Tibial nerve (tissue), 4 donors: ENCODE results near the gene ZNF772. TPM values are rescaled to one million over a fixed set of nuclear protein-coding genes. Genes with fewer than 3 reads are reported as not detected.
A peak's percentile ranks its signal among the peaks of the same experiment; 100 is the strongest.

ENCODE experiments used
- DNase-seq, 2 donors: peaks; one replicate each; pipeline ENCODE4 v3.0.0-alpha.2; 2019; ENCODE audit warnings: low spot score in 2 of 2
- H3K27ac ChIP-seq, 4 donors: fragments of 200-600 bp; sonication (generic) in 3 of 4; one replicate each; pipeline ENCODE4 v1.5.1; 2017 to 2019; ENCODE audit warnings: mild to moderate bottlenecking in 1 of 4
- H3K27me3 ChIP-seq, 2 donors: fragments of 200-600 bp; sonication (generic) in 1 of 2; one replicate each; pipeline versions ENCODE4 v1.5.1 to v1.6.0; 2017 to 2019
- H3K36me3 ChIP-seq, 3 donors: fragments of 200-600 bp; sonication (generic); one replicate each; pipeline ENCODE4 v1.5.1; 2018 to 2019
- H3K4me1 ChIP-seq, 4 donors: fragments of 200-600 bp; sonication (generic) in 3 of 4; one replicate each; pipeline ENCODE4 v1.5.1; 2017 to 2019
- H3K4me3 ChIP-seq, 4 donors: fragments of 200-600 bp; sonication (generic) in 3 of 4; one replicate each; pipeline ENCODE4 v1.5.1; 2017 to 2019; ENCODE audit warnings: mild to moderate bottlenecking in 1 of 4, moderate library complexity in 1 of 4
- H3K9me3 ChIP-seq, 4 donors: fragments of 200-600 bp; sonication (generic) in 3 of 4; one replicate each; pipeline ENCODE4 v1.5.1; 2017 to 2019
- CTCF ChIP-seq, 5 experiments: fragments of 200-600 bp in 3 of 5; fragments of 450-650 bp in 2 of 5; sonication (generic) in 3 of 5; IDR thresholded peaks; one replicate each; pipeline ENCODE4 v1.5.1; 2016 to 2019; ENCODE audit warnings: antibody characterized with exemption in 5 of 5, mild to moderate bottlenecking in 3 of 5, moderate library complexity in 2 of 5
- EP300 ChIP-seq, 2 donors: sonication (generic); formaldehyde crosslinking; IDR thresholded peaks; one replicate each; pipeline ENCODE4 v1.6.1; 2017; ENCODE audit warnings: antibody characterized with exemption in 2 of 2, mild to moderate bottlenecking in 1 of 2
- POLR2A ChIP-seq, 2 donors: fragments of 450-650 bp; IDR thresholded peaks; one replicate each; pipeline ENCODE4 v1.6.1; 2017; ENCODE audit warnings: antibody characterized with exemption in 2 of 2, mild to moderate bottlenecking in 2 of 2, moderate library complexity in 2 of 2
- WGBS, 2 donors: methylation state at CpG; one replicate each; pipeline ENCODE4 v1.1.5; 2018; 5-methylcytosine and 5-hydroxymethylcytosine counted together
- small RNA-seq: library from RNA; depleted of rRNA; stranded (forward); fragments of <200 nt; gene quantifications from one replicate; pipeline ENCODE3, GENCODE V24; 2016
- total RNA-seq, 4 donors: library from RNA; depleted of rRNA; stranded (reverse); fragments of >200 nt; gene quantifications; one replicate each; pipeline ENCODE4 v1.1.0, GENCODE V29; 2016

The ZNF772 gene
- total RNA-seq, 4 donors from 2014 or later = 9.3 to 19.2 (median 13.6) TPM

DNA sequence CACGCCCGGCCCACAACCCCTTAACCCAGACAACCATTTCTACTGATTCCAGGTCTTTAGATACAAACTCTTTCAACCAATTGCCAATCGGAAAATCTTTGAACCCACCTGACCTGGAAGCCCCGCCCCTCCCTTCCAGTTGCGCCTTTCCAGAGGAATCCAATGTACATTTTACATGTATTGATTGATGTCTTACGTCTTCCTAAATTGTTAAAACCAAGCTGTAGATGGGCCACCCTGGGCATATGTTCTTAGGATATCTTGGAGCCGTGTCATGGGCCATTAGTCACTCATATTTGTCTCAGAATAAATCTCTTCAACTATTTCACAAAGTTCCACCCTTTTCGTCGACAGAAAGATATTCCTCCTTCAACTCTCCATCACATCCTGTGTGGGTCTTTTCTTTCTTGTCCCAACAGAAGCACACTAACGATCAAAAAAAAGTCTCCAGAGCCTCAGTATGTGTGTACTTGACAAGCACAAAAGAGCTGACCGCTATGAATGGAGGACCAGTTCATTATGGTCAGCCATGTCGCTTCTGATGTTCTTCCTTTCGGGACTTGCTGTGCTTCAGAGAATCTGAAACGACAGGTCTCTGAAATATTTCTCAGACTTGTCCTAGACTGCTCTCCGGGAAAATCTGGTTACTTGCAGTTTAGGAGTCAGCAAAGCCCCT lies 42.8 kb downstream of the ZNF772 start:
- DNase-seq = no peak
- H3K27ac ChIP-seq = peak overlapping the region in 1 of 4 donors; percentile 75
- WGBS, 2 donors = 30% methylated on average over 15 of the region's 15 CpGs
- no peaks in the 10 kb centered on the region for H3K27me3 ChIP-seq
- H3K9me3 ChIP-seq = peaks cover 0 to 17% (median 0%) of the 10 kb centered on the region in 4 donors
- no peak for TF ChIP-seq EP300 (IDR thresholded peaks at IDR 0.05)
- TF ChIP-seq CTCF (IDR thresholded peaks at IDR 0.05) = no peak
- TF ChIP-seq POLR2A (IDR thresholded peaks at IDR 0.05) = no peak
- peak overlapping the region; percentile 64 to 80 (median 70) for H3K4me3 ChIP-seq
- H3K36me3 ChIP-seq = peaks cover 0 to 19% (median 0%) of the 10 kb centered on the region in 3 donors
- peaks cover 0 to 27% (median 11%) of the 10 kb centered on the region in 4 donors for H3K4me1 ChIP-seq

DNA sequence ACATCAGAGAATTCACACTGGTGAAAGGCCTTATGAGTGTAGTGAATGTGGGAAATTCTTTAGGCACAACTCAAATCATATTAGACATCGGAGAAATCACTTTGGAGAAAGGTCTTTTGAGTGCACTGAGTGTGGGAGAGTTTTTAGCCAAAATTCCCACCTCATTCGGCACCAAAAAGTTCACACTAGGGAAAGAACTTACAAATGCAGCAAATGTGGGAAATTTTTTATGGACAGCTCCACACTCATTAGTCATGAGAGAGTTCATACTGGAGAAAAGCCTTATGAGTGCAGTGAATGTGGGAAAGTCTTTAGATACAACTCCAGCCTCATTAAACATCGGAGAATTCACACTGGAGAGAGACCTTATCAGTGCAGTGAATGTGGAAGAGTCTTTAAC lies 56.3 kb downstream of the ZNF772 start:
- Histone ChIP-seq H3K36me3 (peaks cover 21 to 82% (median 41%) of the 10 kb centered on the region in 3 donors), H3K4me3 (no peak overlapping the region), H3K27ac (no peak overlapping the region), H3K4me1 (no peaks in the 10 kb centered on the region), H3K27me3 (no peaks in the 10 kb centered on the region), H3K9me3 (peaks cover 17 to 100% (median 51%) of the 10 kb centered on the region in 4 donors)
- no peak for DNase-seq
- TF ChIP-seq EP300 (IDR thresholded peaks at IDR 0.05) = no peak
- TF ChIP-seq POLR2A (IDR thresholded peaks at IDR 0.05) = no peak
- no peak for TF ChIP-seq CTCF (IDR thresholded peaks at IDR 0.05)
- WGBS, 2 donors = 95 to 99% methylated on average over 3 of the region's 3 CpGs

GRCh38 chr19:57419439-57419838 lies 57.9 kb downstream of the ZNF772 start:
- peaks cover 21 to 97% (median 48%) of the 10 kb centered on the region in 3 donors for H3K36me3 ChIP-seq
- no peak for DNase-seq
- 92 to 100% methylated on average over 4 of the region's 4 CpGs for WGBS, 2 donors
- no peaks in the 10 kb centered on the region for H3K27me3 ChIP-seq
- no peak overlapping the region for H3K27ac ChIP-seq
- H3K4me1 ChIP-seq = no peaks in the 10 kb centered on the region
- H3K4me3 ChIP-seq = no peak overlapping the region
- TF ChIP-seq CTCF (IDR thresholded peaks at IDR 0.05) = no peak
- TF ChIP-seq EP300 (IDR thresholded peaks at IDR 0.05) = no peak
- TF ChIP-seq POLR2A (IDR thresholded peaks at IDR 0.05) = no peak
- peaks cover 17 to 100% (median 47%) of the 10 kb centered on the region in 4 donors for H3K9me3 ChIP-seq

Small RNA genes within 50 kb of the gene (small RNA-seq; reads per million reads assigned to genes)
- not detected for gene VN1R107P

Other genes starting within 250 kb of the ZNF772 start
- gene AURKC, start 246.5 kb downstream of the ZNF772 start, total RNA-seq = 1 to 10 TPM in 3 of 4 donors, not detected in 1; 1.0 to 5.2 (median 1.8) TPM
- gene ZNF805, start 236.9 kb downstream of the ZNF772 start, total RNA-seq = 10 to 100 TPM; 16.2 to 24.7 (median 20.3) TPM
- 10 to 100 TPM; 68.4 to 94.3 (median 85.1) TPM for gene ZNF460, start 197.1 kb downstream of the ZNF772 start, total RNA-seq
- gene ZNF543, start 157.1 kb downstream of the ZNF772 start, total RNA-seq = 10 to 100 TPM in 1 of 4 donors, 1 to 10 TPM in 3; 7.3 to 10.6 (median 7.9) TPM
- gene ZNF304, start 126.3 kb downstream of the ZNF772 start, total RNA-seq = 1 to 10 TPM; 5.1 to 7.6 (median 6.0) TPM
- gene TRAPPC2B, start 114.0 kb downstream of the ZNF772 start, total RNA-seq = 10 to 100 TPM in 3 of 4 donors, 1 to 10 TPM in 1; 4.8 to 20.6 (median 18.8) TPM
- 1 to 10 TPM in 2 of 4 donors, under 1 TPM in 2; 0.78 to 1.8 (median 1.1) TPM for gene ZNF547, start 114.0 kb downstream of the ZNF772 start, total RNA-seq
- 10 to 100 TPM; 19.8 to 40.0 (median 31.2) TPM for gene ZNF548, start 87.7 kb downstream of the ZNF772 start, total RNA-seq
- gene ZNF17, start 66.4 kb downstream of the ZNF772 start, total RNA-seq = 10 to 100 TPM in 3 of 4 donors, 1 to 10 TPM in 1; 9.4 to 27.3 (median 14.9) TPM
- 1 to 10 TPM; 3.1 to 7.8 (median 4.5) TPM for gene ZNF749, start 42.2 kb downstream of the ZNF772 start, total RNA-seq
- gene VN1R1, start 20.4 kb downstream of the ZNF772 start, total RNA-seq = 1 to 10 TPM in 3 of 4 donors, under 1 TPM in 1; 0.60 to 2.6 (median 1.2) TPM
- gene ZNF419, start 10.2 kb upstream of the ZNF772 start, total RNA-seq = 10 to 100 TPM; 10.5 to 42.6 (median 16.2) TPM
- 10 to 100 TPM in 3 of 4 donors, 1 to 10 TPM in 1; 2.6 to 31.8 (median 16.0) TPM for gene ZNF773, start 22.4 kb upstream of the ZNF772 start, total RNA-seq
- 1 to 10 TPM; 4.9 to 5.7 (median 5.0) TPM for gene ZNF549, start 49.8 kb upstream of the ZNF772 start, total RNA-seq
- gene ZNF550, start 82.3 kb upstream of the ZNF772 start, total RNA-seq = 10 to 100 TPM in 1 of 4 donors, 1 to 10 TPM in 3; 6.6 to 11.0 (median 8.0) TPM
- 1 to 10 TPM; 2.4 to 6.0 (median 2.6) TPM for gene ZNF416, start 101.3 kb upstream of the ZNF772 start, total RNA-seq
- gene ZIK1, start 106.6 kb upstream of the ZNF772 start, total RNA-seq = 1 to 10 TPM; 3.0 to 7.6 (median 5.0) TPM
- 1 to 10 TPM; 1.3 to 9.6 (median 3.0) TPM for gene ZNF530, start 122.3 kb upstream of the ZNF772 start, total RNA-seq
- gene ZNF134, start 136.7 kb upstream of the ZNF772 start, total RNA-seq = 10 to 100 TPM; 15.0 to 43.7 (median 25.4) TPM
- 10 to 100 TPM in 3 of 4 donors, 1 to 10 TPM in 1; 5.9 to 18.6 (median 14.0) TPM for gene ZNF211, start 155.6 kb upstream of the ZNF772 start, total RNA-seq
- gene ZSCAN4, start 191.4 kb upstream of the ZNF772 start, total RNA-seq = not detected
- gene ZNF551, start 204.4 kb upstream of the ZNF772 start, total RNA-seq = 10 to 100 TPM in 1 of 4 donors, 1 to 10 TPM in 3; 3.6 to 12.9 (median 7.2) TPM
- 1 to 10 TPM in 2 of 4 donors, under 1 TPM in 2; 0.21 to 2.0 (median 0.71) TPM for gene ZNF154, start 231.6 kb upstream of the ZNF772 start, total RNA-seq